Mesothelial cell of epicardium (in vitro differentiated cells): ENCODE results near the gene VWF. TPM values are rescaled to one million over a fixed set of nuclear protein-coding genes. Genes with fewer than 3 reads are reported as not detected.

ENCODE experiments used
- DNase-seq, 2 experiments: peaks; one replicate each; pipeline ENCODE4 v3.0.0; 2021; ENCODE audit warnings: low spot score in 2 of 2; ENCODE audit not compliant: unreplicated experiment in 2 of 2
- H3K27ac Mint-ChIP-seq: 2 replicates; pipeline ENCODE4 v1.8.0; 2021; ENCODE audit warnings: mixed read lengths
- H3K27me3 Mint-ChIP-seq: 2 replicates; pipeline ENCODE4 v1.8.0; 2021; ENCODE audit warnings: low read depth, mixed read lengths
- H3K36me3 Mint-ChIP-seq: 2 replicates; pipeline ENCODE4 v1.8.0; 2021; ENCODE audit warnings: mixed read lengths
- H3K4me1 Mint-ChIP-seq: 2 replicates; pipeline ENCODE4 v1.8.0; 2021; ENCODE audit warnings: mixed read lengths
- H3K4me3 Mint-ChIP-seq: 2 replicates; pipeline ENCODE4 v1.8.0; 2021; ENCODE audit warnings: mild to moderate bottlenecking, moderate library complexity, mixed read lengths
- H3K9me3 Mint-ChIP-seq: 2 replicates; pipeline ENCODE4 v1.8.0; 2021; ENCODE audit warnings: mixed read lengths
- CTCF ChIP-seq: fragments of 200-600 bp; sonication (generic); IDR thresholded peaks from one replicate; pipeline ENCODE4 v1.5.0; 2021; ENCODE audit warnings: antibody characterized with exemption; ENCODE audit not compliant: unreplicated experiment
- total RNA-seq: library from RNA; stranded (reverse); gene quantifications from 3 replicates; pipeline ENCODE4 v1.2.1, GENCODE V29; 2021

VWF gene
- total RNA-seq, 1 donor from 2014 or later, result 0.31 TPM

- Mint-ChIP-seq H3K4me3 (no peak overlapping the region), H3K4me1 (no peaks in the 10 kb centered on the region), H3K27ac (no peak overlapping the region), H3K9me3 (no peaks in the 10 kb centered on the region), H3K36me3 (no peaks in the 10 kb centered on the region), H3K27me3 (peaks cover 33% of the 10 kb centered on the region)
- peak in 1 of 2 experiments; percentile 74 for DNase-seq
- peak; percentile 58 for TF ChIP-seq CTCF
Observed at GRCh38 chr12:5965950-5966383, 158.5 kb downstream of the VWF start.

DNA sequence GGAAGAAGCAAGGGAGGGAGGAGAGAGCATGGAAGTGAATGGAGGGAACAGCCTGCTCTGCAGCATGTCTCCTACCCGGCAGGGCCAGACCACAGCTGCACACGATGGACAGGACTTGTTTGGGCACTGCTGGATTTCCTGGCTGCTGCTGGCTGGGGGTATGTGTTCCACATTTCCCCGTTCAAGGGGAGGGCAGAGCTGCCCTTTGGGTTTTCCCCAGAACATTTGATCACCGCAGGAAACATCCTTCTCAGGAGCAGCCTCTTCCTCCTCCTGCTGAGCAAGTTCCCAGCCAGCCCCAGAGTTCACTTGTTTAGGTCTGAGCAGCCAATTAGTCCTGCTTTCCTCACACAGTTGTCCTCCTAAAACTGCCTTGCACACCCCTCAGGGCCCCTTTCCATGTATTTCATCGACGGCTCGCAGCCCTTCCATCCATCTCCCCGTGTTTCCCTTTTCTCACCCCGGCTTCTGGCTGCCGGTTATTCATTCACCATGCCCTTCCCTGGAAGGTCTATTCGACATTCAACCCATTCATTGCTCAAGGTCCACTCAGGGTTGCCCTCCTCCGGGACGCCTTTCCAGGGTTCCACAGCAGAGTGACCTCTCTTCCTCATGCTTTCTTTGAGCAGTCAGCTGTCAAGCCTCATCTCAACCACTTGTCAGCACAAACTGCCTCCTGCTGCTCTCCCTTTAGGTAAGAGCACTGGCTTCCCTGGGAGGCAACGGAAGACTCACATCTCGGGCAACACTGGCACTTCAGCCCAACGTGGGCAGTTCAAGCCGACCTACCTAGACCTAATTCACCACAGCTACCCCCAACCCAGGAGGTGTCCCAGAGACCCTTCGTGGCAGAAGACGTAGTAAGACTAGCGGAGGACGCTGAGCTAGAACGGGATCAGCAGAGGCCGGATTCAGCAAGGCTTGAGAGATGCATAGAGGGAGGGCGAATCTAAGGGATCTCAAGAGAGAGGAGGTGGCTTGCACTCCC, 159.3 kb downstream of the VWF start:
- Mint-ChIP-seq H3K27ac (no peak overlapping the region), H3K27me3 (peaks cover 28% of the 10 kb centered on the region), H3K9me3 (no peaks in the 10 kb centered on the region), H3K4me3 (no peak overlapping the region), H3K36me3 (no peaks in the 10 kb centered on the region), H3K4me1 (no peaks in the 10 kb centered on the region)
- no peak for TF ChIP-seq CTCF
- no peak for DNase-seq

DNA sequence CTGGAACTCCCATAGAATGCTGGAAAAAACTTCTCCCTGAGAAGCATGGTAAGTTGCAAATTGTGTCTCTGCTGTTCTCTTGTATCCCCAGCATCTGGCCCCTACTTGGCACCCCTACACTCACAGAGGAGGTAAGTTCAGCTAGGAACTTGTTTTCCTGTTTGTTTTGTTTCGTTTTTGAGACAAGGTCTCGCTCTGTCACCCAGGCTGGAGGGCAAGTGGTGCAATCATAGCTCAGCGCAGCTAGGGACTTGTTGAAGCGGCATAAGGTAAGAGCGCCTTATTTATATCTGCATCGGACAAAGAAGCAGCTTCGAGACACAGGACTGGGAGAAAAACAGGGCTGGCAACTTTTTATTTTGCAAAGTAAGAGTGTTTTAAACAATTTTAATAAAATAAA, 161.0 kb downstream of the VWF start:
- no peak for DNase-seq
- no peak for TF ChIP-seq CTCF
- Mint-ChIP-seq H3K9me3 (no peaks in the 10 kb centered on the region), H3K4me1 (no peaks in the 10 kb centered on the region), H3K27ac (no peak overlapping the region), H3K27me3 (peaks cover 25% of the 10 kb centered on the region), H3K36me3 (no peaks in the 10 kb centered on the region), H3K4me3 (no peak overlapping the region)

- Mint-ChIP-seq H3K27me3 (peaks cover 23% of the 10 kb centered on the region), H3K4me3 (no peak overlapping the region), H3K36me3 (no peaks in the 10 kb centered on the region), H3K9me3 (peaks cover 12% of the 10 kb centered on the region), H3K4me1 (no peaks in the 10 kb centered on the region), H3K27ac (no peak overlapping the region)
- no peak for DNase-seq
- no peak for TF ChIP-seq CTCF
Observed at GRCh38 chr12:5960783-5961182, 163.7 kb downstream of the VWF start.

- Mint-ChIP-seq H3K36me3 (no peaks in the 10 kb centered on the region), H3K27me3 (peaks cover 13% of the 10 kb centered on the region), H3K4me1 (no peaks in the 10 kb centered on the region), H3K4me3 (no peak overlapping the region), H3K27ac (no peak overlapping the region), H3K9me3 (peaks cover 16% of the 10 kb centered on the region)
- TF ChIP-seq CTCF, result no peak
- DNase-seq, result no peak
Observed at GRCh38 chr12:5956987-5957386, 167.5 kb downstream of the VWF start.
